GM21786 (cell line): ENCODE measurements around the gene KAT5.
"Not testable (repeated sequence)": the region's sequence is repeated elsewhere in the genome, so short reads cannot be mapped to it uniquely, and the experiment has no call there.

Source experiments
- ATAC-seq: cut with Tn5 transposase; IDR thresholded peaks from one replicate; pipeline ENCODE4 v1.9.1; 2021; ENCODE audit not compliant: unreplicated experiment

KAT5 gene

GRCh38 chr11:65743681-65744025 lies 31.6 kb downstream of the KAT5 start:
- ATAC-seq = no peak

- no peak for ATAC-seq
Observed at GRCh38 chr11:65744026-65744698, 32.1 kb downstream of the KAT5 start.

DNA sequence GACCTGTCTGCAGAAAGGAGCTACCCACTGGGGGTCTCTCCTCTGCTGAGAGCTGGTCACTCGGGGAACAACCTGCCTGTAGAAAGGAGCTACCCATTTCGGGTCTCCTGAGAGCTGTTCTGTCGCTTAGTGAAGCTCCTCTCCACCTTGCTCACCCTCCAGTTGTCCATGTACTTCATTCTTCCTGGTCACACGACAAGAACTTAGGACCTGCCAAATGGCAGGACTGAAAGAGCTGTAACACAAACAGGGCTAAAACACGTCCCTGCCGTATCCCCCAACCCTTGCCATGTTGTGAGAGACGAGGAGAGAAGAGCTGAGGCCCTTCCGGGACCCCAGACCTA lies 32.6 kb downstream of the KAT5 start:
- no peak for ATAC-seq

DNA sequence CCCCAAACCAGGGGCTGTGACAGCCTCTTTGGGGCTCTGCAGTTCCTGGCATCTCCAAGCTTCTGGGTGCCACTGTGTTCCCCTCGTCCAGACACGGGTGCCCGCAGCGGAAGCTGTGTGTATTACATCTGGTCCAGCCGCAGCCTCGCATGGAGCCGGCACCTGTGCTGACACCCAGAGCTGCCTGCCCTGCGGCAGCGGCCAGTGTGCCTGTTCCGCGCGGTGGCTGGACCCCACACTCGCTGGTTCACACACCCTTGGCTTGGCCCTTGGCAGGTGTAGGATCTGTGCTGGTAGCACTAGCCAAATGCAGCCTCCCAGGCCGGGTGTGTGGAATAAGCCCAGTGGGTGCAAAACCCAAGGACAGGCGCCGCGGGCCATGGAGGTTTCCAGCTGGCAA lies 33.0 kb downstream of the KAT5 start:
- ATAC-seq = no peak

GRCh38 chr11:65762169-65762568 lies 50.1 kb downstream of the KAT5 start:
- not testable (repeated sequence) for ATAC-seq

DNA sequence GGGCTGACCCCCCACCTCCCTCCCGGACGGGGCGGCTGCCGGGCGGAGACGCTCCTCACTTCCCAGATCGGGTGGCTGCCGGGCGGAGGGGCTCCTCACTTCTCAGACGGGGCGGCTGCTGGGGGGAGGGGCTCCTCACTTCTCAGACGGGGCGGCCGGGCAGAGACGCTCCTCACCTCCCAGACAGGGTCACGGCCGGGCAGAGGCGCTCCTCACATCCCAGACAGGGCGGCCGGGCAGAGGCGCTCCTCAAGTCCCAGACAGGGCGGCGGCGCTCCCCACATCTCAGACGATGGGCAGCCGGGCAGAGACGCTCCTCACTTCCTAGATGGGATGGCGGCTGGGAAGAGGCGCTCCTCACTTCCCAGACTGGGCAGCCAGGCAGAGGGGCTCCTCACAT lies 50.8 kb downstream of the KAT5 start:
- not testable (repeated sequence) for ATAC-seq

GRCh38 chr11:65764434-65764833 lies 52.4 kb downstream of the KAT5 start:
- ATAC-seq = no peak

DNA sequence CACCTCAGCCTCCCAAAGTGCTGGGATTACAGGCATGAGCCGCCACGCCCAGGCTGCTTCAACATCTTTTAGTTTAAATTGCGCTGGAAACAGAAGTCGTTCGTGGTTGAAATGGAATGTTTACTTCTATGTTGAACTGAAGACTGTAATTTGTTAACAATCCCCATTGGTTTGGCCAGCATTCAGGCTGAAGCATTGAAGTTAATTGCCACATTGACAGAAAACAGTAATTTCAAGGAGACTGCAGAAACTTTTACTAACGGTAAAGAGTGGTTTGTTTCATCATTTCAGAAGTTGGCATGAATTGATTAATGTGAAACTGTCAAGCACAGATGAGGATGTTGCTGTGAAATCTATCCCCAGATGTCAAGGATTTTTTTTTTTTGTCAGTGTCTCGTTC lies 54.5 kb downstream of the KAT5 start:
- no peak for ATAC-seq

- no peak for ATAC-seq
Observed at GRCh38 chr11:65767406-65767805, 55.4 kb downstream of the KAT5 start.

GRCh38 chr11:65767806-65768205 lies 55.8 kb downstream of the KAT5 start:
- ATAC-seq = not testable (repeated sequence)
